ENCODE data around the gene ETV4.

ETV4 gene

GRCh38 chr17:43572368-43572980, 26.3 kb upstream of the ETV4 start:
- DNase-seq, result no peak

GRCh38 chr17:43570518-43570928, 24.4 kb upstream of the ETV4 start:
- no peak for DNase-seq

GRCh38 chr17:43568506-43569082, 22.5 kb upstream of the ETV4 start:
- no peak for DNase-seq

GRCh38 chr17:43563600-43564594, 17.8 kb upstream of the ETV4 start:
- DNase-seq, result no peak

- no peak for DNase-seq
These were observed 16.8 kb upstream of the ETV4 start for GRCh38 chr17:43562679-43563599.

- no peak for DNase-seq
These were observed 14.6 kb upstream of the ETV4 start for GRCh38 chr17:43560461-43561427.

- no peak for DNase-seq
These were observed 13.1 kb upstream of the ETV4 start for GRCh38 chr17:43559161-43559816.

GRCh38 chr17:43558805-43559160, 12.6 kb upstream of the ETV4 start:
- no peak for DNase-seq

- peak; percentile 95 for DNase-seq
These were observed 10.2 kb upstream of the ETV4 start for GRCh38 chr17:43556292-43556691.

GRCh38 chr17:43554857-43555256, 8.7 kb upstream of the ETV4 start:
- DNase-seq, result no peak

GRCh38 chr17:43553573-43553972, 7.4 kb upstream of the ETV4 start:
- DNase-seq, result no peak

- no peak for DNase-seq
These were observed 6.2 kb upstream of the ETV4 start for GRCh38 chr17:43552229-43552837.

- DNase-seq, result no peak
These were observed 4.6 kb upstream of the ETV4 start for GRCh38 chr17:43550754-43551153.

GRCh38 chr17:43549496-43549895, 3.4 kb upstream of the ETV4 start:
- no peak for DNase-seq

- no peak for DNase-seq
These were observed 2.7 kb upstream of the ETV4 start for GRCh38 chr17:43548689-43549379.

GRCh38 chr17:43547659-43548256, 1.6 kb upstream of the ETV4 start:
- no peak for DNase-seq

- DNase-seq, result no peak
These were observed 1.0 kb upstream of the ETV4 start for GRCh38 chr17:43547189-43547550.

- DNase-seq, result no peak
These were observed 832 bp downstream of the ETV4 start for GRCh38 chr17:43545383-43545632.

GRCh38 chr17:43543771-43544575, 2.2 kb downstream of the ETV4 start:
- DNase-seq, result peak; percentile 44
